Osteocyte (in vitro differentiated cells): ENCODE data around the gene SSTR3. TPM values are rescaled to one million over a fixed set of nuclear protein-coding genes. Genes with fewer than 3 reads are reported as not detected.

Experiments
- DNase-seq: peaks from one replicate; pipeline ENCODE4 v3.0.0; 2021; ENCODE audit warnings: mixed read lengths; ENCODE audit not compliant: unreplicated experiment; ENCODE audit errors: extremely low spot score
- H3K27ac Mint-ChIP-seq: one replicate; pipeline ENCODE4 v1.8.0; 2021; ENCODE audit warnings: mild to moderate bottlenecking, mixed read lengths; ENCODE audit not compliant: unreplicated experiment
- H3K27me3 Mint-ChIP-seq: one replicate; pipeline ENCODE4 v1.8.0; 2021; ENCODE audit warnings: mixed read lengths; ENCODE audit not compliant: unreplicated experiment
- H3K36me3 Mint-ChIP-seq: one replicate; pipeline ENCODE4 v1.8.0; 2021; ENCODE audit warnings: mixed read lengths; ENCODE audit not compliant: unreplicated experiment
- H3K4me1 Mint-ChIP-seq: one replicate; pipeline ENCODE4 v1.8.0; 2021; ENCODE audit warnings: mixed read lengths; ENCODE audit not compliant: unreplicated experiment
- H3K4me3 Mint-ChIP-seq: one replicate; pipeline ENCODE4 v1.8.0; 2021; ENCODE audit warnings: mild to moderate bottlenecking, moderate library complexity, mixed read lengths; ENCODE audit not compliant: unreplicated experiment
- H3K9me3 Mint-ChIP-seq: one replicate; pipeline ENCODE4 v1.8.0; 2021; ENCODE audit warnings: mixed read lengths; ENCODE audit not compliant: unreplicated experiment
- total RNA-seq: library from RNA; stranded (reverse); gene quantifications from 2 replicates; pipeline ENCODE4 v1.2.1, GENCODE V29; 2021
- TF ChIP-seq, protein P1 (sequence below): fragments of 200-600 bp; sonication (generic); IDR thresholded peaks from 2 replicates; pipeline ENCODE4 v1.5.0; 2021; ENCODE audit warnings: antibody characterized with exemption, mild to moderate bottlenecking, moderate library complexity

The SSTR3 gene
- total RNA-seq, 1 donor from 2014 or later, result not detected

- H3K27ac Mint-ChIP-seq, result no peak overlapping the region
- no peaks in the 10 kb centered on the region for H3K27me3 Mint-ChIP-seq
- H3K9me3 Mint-ChIP-seq, result no peaks in the 10 kb centered on the region
- TF ChIP-seq, protein P1, sequence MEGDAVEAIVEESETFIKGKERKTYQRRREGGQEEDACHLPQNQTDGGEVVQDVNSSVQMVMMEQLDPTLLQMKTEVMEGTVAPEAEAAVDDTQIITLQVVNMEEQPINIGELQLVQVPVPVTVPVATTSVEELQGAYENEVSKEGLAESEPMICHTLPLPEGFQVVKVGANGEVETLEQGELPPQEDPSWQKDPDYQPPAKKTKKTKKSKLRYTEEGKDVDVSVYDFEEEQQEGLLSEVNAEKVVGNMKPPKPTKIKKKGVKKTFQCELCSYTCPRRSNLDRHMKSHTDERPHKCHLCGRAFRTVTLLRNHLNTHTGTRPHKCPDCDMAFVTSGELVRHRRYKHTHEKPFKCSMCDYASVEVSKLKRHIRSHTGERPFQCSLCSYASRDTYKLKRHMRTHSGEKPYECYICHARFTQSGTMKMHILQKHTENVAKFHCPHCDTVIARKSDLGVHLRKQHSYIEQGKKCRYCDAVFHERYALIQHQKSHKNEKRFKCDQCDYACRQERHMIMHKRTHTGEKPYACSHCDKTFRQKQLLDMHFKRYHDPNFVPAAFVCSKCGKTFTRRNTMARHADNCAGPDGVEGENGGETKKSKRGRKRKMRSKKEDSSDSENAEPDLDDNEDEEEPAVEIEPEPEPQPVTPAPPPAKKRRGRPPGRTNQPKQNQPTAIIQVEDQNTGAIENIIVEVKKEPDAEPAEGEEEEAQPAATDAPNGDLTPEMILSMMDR, result no peak
- H3K4me1 Mint-ChIP-seq, result peaks cover 24% of the 10 kb centered on the region
- DNase-seq, result no peak
- H3K4me3 Mint-ChIP-seq, result no peak overlapping the region
- H3K36me3 Mint-ChIP-seq, result no peaks in the 10 kb centered on the region
These were observed 15.5 kb downstream of the SSTR3 start for GRCh38 chr22:37196539-37197450.

GRCh38 chr22:37195921-37196320 is 16.4 kb downstream of the SSTR3 start:
- Mint-ChIP-seq H3K27me3 (no peaks in the 10 kb centered on the region), H3K4me1 (peaks cover 24% of the 10 kb centered on the region), H3K4me3 (no peak overlapping the region), H3K27ac (no peak overlapping the region), H3K36me3 (no peaks in the 10 kb centered on the region), H3K9me3 (no peaks in the 10 kb centered on the region)
- no peak for DNase-seq
- TF ChIP-seq, protein P1, result no peak

DNA sequence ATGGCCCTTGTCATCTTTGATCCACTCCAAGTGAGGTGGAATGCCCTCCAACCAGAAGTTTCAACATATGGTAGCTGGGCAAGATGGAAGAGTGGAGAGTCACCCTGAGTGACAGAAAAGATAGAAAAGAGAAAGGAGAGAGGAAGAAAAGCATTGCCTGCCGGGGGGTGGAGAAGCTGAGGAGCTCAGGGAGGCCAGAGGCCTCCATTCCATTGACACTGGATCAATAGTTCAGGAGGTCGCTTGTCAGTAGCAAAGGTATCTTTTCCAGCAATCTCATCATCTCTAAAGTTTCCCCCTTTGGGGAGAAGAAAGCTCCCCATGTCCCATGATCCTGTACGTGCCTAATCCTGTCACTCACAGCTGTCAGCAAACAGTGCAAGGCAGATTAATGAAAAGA is 17.5 kb downstream of the SSTR3 start:
- H3K4me1 Mint-ChIP-seq, result peaks cover 24% of the 10 kb centered on the region
- H3K9me3 Mint-ChIP-seq, result no peaks in the 10 kb centered on the region
- TF ChIP-seq, protein P1, result no peak
- H3K36me3 Mint-ChIP-seq, result peaks cover 3% of the 10 kb centered on the region
- no peak overlapping the region for H3K4me3 Mint-ChIP-seq
- no peak overlapping the region for H3K27ac Mint-ChIP-seq
- H3K27me3 Mint-ChIP-seq, result no peaks in the 10 kb centered on the region
- DNase-seq, result no peak

GRCh38 chr22:37193629-37194191 is 18.6 kb downstream of the SSTR3 start:
- TF ChIP-seq, protein P1, result no peak
- H3K4me1 Mint-ChIP-seq, result peaks cover 30% of the 10 kb centered on the region
- no peak for DNase-seq
- H3K9me3 Mint-ChIP-seq, result no peaks in the 10 kb centered on the region
- H3K27me3 Mint-ChIP-seq, result no peaks in the 10 kb centered on the region
- H3K27ac Mint-ChIP-seq, result no peak overlapping the region
- peaks cover 3% of the 10 kb centered on the region for H3K36me3 Mint-ChIP-seq
- no peak overlapping the region for H3K4me3 Mint-ChIP-seq

DNA sequence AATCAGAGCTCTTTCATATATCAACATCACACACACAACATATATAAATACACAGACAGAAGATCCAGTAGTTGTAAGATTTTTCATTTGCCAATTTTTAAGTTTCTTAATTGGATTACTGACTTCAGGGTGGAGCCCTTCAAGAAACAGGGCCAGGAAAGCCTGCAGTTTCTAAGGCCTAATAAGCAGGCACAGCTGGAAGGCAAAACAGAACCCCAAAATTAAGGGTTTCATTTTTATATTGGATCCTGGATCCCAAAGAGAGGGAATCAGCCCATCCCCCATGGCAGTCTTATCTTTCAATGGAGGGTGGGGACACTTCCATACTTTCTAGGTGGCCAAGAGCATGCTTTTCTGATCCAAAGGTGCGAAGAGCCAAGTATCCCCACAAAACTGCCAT is 19.5 kb downstream of the SSTR3 start:
- H3K4me1 Mint-ChIP-seq, result peaks cover 32% of the 10 kb centered on the region
- H3K36me3 Mint-ChIP-seq, result peaks cover 3% of the 10 kb centered on the region
- no peaks in the 10 kb centered on the region for H3K9me3 Mint-ChIP-seq
- H3K27me3 Mint-ChIP-seq, result no peaks in the 10 kb centered on the region
- TF ChIP-seq, protein P1, result no peak
- no peak for DNase-seq
- no peak overlapping the region for H3K27ac Mint-ChIP-seq
- H3K4me3 Mint-ChIP-seq, result no peak overlapping the region
